Measurements from ENCODE around the gene HLCS.
"Not testable (repeated sequence)": the region's sequence is repeated elsewhere in the genome, so short reads cannot be mapped to it uniquely, and the experiment has no call there.

Gene HLCS

DNA sequence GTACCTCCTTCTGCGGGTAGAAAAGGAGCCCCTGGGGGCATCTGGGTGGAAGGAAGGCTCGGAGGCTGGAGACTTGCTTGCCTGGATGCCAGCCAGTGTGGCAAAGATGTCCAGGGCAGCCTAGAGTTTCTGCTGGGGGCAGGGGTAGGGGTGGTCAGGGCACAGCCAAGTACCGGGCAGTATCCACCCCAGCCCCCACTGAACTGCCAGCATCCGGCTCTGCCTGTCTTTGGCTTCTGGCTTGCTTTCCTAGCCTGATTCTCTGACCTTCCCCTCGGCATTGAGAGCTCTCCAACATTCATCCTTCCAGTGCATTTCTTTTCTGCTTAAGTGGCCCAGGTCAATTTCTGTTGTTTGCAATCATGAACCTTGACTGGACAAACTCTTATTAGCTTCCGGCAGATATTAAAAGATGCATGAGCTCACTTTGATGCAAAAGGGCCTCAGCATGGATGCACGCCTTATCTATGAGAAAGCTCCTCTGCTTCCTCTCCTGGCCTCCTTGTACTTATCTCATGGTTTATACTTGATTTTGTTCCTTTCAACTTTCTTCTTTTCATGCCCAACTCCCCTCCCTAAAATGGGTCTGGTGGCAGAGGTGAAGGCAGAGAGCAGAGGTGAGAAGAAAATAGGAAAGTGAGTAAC lies 116.9 kb downstream of the HLCS start:
- DNase-seq (ENCODE audit: low spot score), result no peak

- no peak for DNase-seq (ENCODE audit: low spot score)
Measured at GRCh38 chr21:36848730-36849274, 117.7 kb downstream of the HLCS start.

DNA sequence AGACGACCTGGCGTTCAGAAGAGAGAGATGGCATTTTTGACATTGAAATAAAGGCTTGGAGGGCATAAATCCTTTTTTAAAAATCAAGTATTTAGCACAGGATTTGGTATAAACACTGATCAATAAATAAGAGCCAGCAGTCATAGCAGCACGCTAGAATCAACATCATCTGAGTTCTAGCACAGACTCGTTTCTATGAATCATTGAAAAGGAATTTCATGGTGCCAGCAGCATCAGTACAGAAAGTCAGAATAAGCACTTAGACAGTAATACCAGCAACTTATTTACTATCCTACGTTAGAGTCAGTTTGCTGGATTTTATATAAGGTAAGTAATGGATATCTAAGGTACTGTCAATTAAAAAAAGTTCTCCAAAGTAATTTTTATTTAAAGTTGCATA lies 119.3 kb downstream of the HLCS start:
- DNase-seq (ENCODE audit: low spot score), result no peak

GRCh38 chr21:36846631-36847030 lies 119.8 kb downstream of the HLCS start:
- no peak for DNase-seq (ENCODE audit: low spot score)

GRCh38 chr21:36845790-36846189 lies 120.7 kb downstream of the HLCS start:
- no peak for DNase-seq (ENCODE audit: low spot score)

DNA sequence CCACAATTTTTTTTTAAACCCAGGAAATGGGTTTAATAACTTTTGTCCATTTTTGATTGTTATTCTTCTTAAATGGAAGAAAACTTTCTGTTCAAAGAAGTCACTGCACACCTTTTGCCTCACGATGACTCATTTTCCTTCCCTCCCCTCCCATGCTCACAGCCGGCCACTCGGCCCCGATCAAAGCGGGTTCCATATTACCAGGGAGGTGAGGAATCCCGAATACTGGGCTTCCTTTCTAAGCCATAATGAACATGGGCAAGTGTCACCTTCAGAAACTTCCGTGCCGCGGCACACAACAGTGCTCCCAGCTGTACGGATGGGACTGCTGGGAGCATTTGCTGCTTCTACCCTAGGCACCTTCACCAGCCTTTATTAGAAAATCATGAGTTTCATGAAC lies 121.4 kb downstream of the HLCS start:
- DNase-seq (ENCODE audit: low spot score), result no peak

DNA sequence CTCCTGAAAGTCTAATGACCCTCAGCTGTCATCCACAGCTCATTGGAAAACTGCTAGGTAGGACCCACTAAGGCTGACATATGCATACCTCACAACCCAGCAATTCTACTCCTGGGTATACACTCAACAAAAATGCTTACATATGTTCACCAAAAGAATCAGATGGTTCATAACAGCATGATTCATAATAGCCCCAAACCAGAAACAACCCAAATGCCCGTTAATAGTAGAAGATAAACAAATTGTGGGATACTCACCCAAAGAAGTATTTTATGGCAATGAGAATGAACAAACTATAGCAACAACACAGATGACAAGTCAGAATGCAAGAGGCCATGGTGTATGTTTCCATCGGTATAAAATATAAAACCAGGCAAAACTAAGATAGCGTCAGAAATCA lies 124.6 kb downstream of the HLCS start:
- no peak for DNase-seq (ENCODE audit: low spot score)

DNA sequence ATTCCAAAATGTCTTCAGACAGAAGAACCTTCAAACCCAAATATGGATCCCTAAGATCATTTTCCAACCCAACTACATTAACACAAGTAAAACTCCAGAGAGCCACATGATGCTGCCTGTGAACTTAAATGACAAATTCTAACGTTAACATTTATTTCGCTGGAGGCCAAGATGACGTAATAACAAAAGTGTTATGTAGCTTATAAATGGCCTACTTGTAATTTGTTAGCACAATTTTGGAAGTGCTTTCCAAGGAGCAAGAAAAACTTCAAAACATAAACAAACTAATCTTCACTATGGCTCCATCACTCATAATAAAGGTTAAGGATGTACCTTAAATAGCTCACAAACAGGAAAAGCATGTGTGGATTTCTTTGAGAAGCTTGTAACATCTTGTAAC lies 126.7 kb downstream of the HLCS start:
- no peak for DNase-seq (ENCODE audit: low spot score)

DNA sequence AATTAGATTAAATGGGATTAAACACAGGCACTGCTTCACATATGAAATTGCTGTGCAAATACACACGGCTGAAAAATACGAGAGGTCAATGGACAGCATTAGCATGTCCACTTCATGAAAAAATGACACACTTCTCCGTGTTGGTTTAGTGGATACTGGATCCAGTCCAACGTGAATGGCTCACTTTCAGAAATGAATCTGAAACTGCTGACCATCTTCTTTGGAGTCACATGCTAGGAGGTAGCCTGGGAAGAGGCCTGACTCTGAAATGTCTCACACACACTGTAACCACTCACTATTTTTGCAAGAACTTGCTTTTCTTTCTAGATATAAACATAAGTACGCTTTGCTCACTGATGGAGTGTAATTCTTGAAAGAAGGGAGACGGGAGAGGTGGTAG lies 127.3 kb downstream of the HLCS start:
- DNase-seq (ENCODE audit: low spot score), result no peak

DNA sequence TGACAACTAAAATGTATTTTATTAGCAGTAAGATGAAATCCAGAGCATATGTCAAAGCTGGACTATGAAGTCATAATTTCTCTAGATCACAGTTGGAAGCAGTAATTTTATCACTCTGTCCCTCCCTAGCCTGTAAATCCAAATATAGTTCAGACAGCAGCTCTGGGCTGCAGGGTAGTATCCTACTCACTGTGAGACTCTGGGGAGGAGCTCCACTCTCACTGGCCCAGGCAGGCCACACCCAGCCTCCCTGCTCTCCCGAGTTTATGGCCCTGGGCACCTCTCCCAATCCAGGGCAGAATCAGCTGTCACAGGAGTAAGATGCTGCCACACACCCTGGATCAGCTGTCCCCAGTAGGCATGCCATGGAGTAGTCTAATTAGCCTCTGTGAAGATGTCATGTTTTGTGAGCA lies 131.1 kb downstream of the HLCS start:
- DNase-seq (ENCODE audit: low spot score), result no peak

GRCh38 chr21:36834192-36834591 lies 132.3 kb downstream of the HLCS start:
- DNase-seq (ENCODE audit: low spot score), result no peak

DNA sequence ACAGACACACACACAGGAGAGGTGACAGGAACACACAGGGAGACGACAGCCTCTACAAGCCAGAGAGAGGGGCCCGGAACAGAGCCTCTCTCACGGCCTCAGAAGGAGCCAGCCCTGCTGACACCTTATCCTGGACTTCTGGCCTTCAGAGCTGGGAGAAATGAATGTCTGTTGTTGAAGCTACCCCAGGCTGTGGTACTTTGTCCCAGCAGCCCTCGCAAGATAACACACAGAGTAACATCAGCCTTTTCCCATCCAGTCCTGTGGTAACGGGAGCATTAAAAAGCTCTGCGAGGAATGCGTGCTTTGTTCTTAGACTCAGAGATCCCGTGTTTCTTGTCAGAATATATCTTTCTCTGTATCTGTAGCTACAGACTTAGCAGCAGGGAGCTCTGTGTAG lies 136.4 kb downstream of the HLCS start:
- DNase-seq (ENCODE audit: low spot score), result no peak

GRCh38 chr21:36828891-36829515 lies 137.5 kb downstream of the HLCS start:
- DNase-seq (ENCODE audit: low spot score), result no peak

GRCh38 chr21:36828208-36828607 lies 138.3 kb downstream of the HLCS start:
- no peak for DNase-seq (ENCODE audit: low spot score)

GRCh38 chr21:36825658-36826057 lies 140.8 kb downstream of the HLCS start:
- DNase-seq (ENCODE audit: low spot score), result no peak

DNA sequence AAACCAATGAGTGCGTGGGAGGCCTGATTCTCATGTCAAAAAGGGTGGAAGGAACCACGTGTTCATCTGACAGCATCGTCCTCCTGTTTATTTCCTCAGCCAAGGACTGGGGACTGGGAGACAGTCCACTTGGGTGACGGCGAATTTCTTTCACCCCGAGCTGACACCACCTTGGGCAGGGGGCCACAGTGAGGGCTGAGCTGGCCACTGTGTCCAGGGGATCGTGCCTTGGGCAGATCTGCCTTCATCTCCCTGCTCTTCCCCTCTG lies 145.5 kb downstream of the HLCS start:
- no peak for DNase-seq (ENCODE audit: low spot score)

DNA sequence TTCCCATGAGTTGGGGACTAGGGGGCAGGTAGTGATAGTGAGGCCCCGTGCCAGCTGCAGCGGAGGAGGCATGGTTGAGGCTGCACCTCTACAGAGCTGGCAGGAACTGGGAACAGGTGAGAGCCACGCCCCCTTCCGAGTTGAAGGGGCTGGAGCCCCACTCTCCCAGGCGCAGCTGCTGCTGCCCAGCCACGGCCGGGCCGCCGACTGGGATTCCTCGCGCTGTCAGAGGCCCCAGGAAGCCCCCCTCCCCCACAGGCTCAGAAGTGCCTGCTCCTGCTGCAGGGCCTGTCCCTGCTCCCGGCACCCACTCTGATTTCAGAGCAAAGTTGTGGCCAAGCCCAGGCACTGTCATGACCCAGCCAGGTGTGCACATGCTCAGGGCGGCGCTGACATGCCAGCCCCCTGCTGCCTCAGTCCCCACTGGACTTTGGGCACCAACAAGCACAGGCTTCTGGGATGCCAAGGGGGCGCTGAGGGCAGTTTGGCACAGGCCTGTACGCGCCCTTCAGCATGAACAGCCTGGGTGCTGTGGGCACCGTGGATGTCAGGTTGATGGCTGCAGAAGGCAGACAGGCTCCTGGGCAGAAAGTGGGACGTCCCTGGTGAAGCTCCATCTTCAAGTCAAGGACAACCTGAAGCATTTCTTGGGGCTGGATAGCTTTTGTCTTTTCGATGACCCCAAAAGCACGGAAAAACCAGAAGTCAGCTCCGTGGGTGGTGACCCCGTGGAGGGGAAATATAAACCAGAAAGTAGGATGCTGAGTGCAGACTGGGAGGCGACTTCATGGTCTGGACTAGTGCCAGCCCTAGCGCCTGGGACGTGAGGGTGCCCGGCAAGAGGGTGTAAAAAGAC lies 146.1 kb downstream of the HLCS start:
- DNase-seq (ENCODE audit: low spot score), result no peak

DNA sequence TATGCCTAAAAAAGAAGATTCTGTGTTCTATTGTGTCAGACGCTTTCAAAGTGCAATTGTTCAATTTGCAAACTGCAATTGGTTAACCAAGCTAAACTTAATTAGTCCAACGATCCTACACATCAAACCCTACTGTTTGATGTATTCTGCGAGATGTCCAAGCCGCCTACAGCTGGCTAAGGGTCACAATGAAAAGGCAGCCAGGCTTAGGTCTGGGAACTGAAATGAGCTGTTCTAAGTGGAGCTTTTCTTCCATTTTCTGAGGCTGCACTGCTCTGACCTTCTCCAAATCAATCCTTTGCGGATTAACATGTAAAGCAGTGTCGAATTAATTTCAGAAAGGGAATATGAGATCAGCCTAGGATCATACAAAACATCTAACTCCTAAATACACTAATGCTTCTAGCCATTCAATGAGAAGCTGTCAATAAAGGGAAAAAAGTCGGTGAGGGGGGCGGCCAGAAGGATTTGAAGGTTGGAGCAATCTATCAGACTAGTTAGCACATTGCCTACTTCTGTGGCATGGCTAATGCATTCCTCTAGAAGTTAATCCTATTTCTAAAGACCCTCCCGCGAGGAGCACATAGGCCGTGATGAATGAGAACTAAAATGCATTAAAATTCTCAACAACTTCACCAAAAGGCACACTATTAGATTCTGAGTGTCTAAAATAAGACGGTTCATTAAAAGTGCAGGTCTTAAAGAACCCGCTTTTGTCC lies 148.6 kb downstream of the HLCS start:
- DNase-seq (ENCODE audit: low spot score), result no peak

DNA sequence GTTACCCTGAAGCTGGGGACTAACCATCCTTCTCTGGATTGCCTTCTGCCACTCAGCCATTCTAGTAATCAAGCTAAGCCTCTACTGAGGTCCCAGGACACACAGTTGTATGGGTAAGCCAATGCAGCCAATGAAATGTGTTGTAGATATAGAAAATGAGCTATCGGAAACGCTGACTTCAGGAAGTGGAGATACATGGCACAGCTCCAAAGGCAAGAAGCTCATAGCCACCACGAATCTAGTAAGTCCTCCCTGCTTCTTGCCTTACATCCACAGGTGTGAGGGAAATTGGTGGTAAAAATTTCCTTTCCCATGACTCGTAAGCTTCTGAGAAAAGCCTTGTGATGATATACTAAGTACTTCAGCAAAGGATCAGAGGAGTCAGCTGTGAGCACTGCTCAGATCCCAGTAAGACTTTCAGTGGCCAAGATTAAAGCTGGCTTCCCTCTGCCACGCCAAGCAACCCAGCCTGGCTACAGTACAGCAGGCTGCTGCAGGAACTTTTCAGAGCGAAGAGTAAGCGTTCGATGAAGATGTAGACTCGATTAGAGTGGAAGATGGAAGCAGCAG lies 149.8 kb downstream of the HLCS start:
- DNase-seq (ENCODE audit: low spot score), result no peak

DNA sequence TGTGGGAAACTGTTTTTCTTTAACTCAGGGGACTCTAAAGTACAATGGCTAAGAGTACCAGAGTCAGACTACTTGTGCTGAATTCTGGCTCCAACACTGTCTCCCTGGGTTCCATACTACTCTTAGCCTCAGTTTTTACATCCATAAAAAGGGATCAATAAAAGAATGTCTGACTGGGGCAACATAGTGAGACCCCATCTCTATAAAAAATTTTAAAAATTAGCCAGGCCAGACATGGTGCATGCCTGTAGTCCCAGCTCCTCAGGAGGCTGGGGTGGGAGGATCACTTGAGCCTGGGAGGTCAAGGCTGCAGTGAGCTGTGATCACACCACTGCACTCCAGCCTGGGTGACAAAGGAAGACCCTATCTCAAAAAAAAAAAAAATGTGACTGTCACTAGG lies 150.4 kb downstream of the HLCS start:
- not testable (repeated sequence) for DNase-seq (ENCODE audit: low spot score)

DNA sequence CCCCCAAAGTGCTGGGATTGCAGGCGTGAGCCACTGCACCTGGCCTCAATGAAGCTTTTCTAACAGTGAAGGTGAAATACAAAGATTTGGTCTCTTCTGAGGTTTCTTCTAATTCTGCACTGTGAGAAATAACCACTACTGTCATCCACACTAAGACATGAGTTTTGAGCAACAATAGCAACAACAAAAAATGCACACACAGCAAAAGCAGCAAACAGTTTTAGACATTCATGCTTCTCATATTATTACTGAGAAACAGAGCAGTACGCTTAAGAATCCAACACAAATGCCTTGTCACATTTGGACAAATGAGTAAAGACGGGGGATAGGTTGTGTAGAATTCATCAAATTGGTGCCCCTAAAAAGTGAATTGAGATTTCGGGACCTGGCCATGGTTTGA lies 151.2 kb downstream of the HLCS start:
- DNase-seq (ENCODE audit: low spot score), result no peak

GRCh38 chr21:36813052-36813451 lies 153.4 kb downstream of the HLCS start:
- no peak for DNase-seq (ENCODE audit: low spot score)
